GM19372 (cell line): Measurements from ENCODE around the gene GAS6.
"Not testable (repeated sequence)": the region's sequence is repeated elsewhere in the genome, so short reads cannot be mapped to it uniquely, and the experiment has no call there.

ENCODE experiments used
- ATAC-seq: cut with Tn5 transposase; IDR thresholded peaks from one replicate; pipeline ENCODE4 v1.9.1; 2021; ENCODE audit warnings: mild to moderate bottlenecking, low read depth, moderate library complexity; ENCODE audit not compliant: unreplicated experiment

GAS6 gene

GRCh38 chr13:113863524-113864272 is at the start of gene GAS6:
Gene GAS6, minus strand, starts transcription at chr13:113864076. Its CDS starts 156 bp downstream, at chr13:113863920.
- ATAC-seq: peak; percentile 39

DNA sequence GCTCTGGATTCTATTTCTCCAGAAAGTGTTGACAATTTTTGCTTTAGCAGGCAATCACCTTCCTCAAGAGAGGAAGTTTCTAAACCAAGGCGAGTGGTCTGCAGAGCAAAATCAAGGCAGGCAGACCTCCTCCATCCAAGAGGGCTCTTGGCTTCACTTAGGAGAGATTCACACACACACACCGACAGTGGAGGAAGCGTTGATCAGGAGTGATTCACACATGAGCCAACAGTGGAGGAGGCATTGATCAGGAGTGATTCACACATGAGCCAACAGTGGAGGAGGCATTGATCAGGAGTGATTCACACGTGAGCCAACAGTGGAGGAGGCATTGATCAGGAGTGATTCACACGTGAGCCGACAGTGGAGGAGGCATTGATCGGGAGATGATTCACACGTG is 49.5 kb upstream of the GAS6 start:
- not testable (repeated sequence) for ATAC-seq

- ATAC-seq: no peak
Observed at GRCh38 chr13:113912596-113912995, 48.7 kb upstream of the GAS6 start.

DNA sequence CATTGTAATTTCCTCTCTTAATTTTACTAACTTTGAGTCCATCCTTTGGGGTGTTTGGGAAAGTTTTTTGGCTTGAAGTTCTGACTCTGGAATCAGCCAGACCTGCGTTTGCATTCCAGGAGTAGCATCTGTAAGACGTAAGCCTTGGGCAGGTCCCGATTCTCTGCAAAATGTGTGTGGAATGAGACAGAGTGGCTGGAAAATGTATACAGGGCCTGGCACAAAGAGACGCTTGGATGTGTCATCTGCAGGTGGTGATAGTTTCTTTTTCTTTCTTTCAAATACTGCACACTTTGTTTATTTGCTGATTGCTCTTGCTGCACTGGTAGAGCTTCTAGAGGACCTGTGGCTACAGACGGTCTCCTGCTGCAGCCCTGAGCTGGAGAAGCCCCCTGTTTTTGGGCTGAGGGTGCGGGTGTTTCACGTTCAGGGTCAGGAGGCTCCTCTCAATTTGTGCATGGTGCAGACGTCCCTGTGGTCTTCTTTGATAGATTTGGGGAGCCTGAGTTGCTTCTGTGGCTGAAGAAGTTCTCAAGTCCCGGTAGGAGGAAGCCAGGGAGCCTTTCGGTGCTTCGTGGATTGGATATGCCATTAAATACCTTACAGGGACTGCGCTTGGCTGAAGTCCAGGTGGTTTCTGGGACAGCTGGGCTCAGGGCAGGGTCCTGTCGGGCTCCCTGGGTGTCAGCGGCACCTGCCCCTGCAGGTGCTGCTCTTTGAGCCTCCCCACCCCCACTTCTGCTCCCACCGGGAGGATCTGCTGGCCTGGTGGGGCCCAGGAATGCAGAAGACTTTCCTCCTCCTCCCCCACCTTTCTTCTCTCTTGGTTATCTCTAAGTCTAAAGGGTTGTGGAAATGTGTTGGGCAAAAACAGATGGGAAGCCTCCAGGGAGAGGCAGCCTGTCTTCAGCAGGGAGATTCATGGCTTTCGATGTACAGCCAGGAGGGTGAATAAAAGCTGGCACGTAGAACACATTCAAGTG is 44.0 kb upstream of the GAS6 start:
- no peak for ATAC-seq

DNA sequence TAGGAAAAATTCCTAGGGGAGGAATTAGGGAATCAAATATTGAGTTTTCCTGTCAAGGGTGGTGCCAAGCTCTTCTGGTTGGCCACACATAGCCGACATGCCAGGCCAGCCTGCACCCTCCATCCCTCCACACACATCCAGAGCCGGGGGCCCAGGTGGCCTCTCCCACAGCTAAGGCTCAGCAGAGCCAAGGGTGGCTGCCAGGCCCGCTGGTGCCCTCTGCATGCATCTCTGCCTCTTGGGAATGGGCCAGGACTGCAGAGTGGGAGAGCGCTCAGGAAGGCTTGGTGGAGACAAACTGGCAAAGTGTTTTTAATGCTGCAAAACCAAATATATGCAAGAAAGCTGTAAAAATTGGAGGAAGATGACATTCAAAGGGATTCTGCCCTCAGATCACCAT is 42.7 kb upstream of the GAS6 start:
- no peak for ATAC-seq

GRCh38 chr13:113905942-113906341 is 42.1 kb upstream of the GAS6 start:
- ATAC-seq: no peak

DNA sequence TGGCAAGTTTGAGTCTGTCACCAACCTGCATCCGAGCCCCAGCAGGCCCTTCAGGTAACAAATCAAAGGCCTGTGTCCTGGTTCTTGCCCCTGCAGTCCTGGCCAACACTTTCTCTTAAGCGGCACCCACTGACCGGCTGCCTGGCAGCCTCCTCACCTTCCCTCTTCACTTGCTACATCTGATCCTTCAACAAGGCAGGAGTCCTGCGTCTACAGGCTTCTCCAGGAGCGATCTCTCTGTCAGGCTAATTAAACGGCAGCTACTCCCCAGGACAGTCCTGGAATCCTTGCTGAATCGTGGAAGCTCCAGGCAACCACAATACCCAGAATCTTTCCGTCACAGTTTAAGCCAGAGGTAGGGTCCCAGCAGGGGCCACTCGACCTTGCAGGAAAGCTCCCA is 41.1 kb upstream of the GAS6 start:
- ATAC-seq: no peak

GRCh38 chr13:113904411-113904810 is 40.5 kb upstream of the GAS6 start:
- ATAC-seq: no peak

DNA sequence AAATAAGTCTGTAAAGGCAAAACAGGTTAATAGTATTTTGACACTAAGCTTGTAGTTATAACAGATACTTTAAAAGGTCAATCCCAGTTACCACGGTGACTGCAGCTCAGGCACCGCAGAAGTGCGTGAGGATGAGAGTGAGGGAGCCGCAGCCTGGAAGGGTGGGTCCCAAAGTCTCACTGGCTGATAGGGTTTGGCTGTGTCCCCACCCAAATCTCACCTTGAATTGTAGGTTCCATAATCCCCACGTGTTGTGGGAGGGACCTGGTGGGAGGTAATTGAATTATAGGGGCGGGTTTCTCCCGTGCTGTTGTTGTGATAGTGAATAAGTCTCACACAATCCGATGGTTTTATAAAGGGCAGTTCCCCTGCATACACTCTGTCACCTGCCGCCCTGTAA is 40.0 kb upstream of the GAS6 start:
- ATAC-seq: no peak

DNA sequence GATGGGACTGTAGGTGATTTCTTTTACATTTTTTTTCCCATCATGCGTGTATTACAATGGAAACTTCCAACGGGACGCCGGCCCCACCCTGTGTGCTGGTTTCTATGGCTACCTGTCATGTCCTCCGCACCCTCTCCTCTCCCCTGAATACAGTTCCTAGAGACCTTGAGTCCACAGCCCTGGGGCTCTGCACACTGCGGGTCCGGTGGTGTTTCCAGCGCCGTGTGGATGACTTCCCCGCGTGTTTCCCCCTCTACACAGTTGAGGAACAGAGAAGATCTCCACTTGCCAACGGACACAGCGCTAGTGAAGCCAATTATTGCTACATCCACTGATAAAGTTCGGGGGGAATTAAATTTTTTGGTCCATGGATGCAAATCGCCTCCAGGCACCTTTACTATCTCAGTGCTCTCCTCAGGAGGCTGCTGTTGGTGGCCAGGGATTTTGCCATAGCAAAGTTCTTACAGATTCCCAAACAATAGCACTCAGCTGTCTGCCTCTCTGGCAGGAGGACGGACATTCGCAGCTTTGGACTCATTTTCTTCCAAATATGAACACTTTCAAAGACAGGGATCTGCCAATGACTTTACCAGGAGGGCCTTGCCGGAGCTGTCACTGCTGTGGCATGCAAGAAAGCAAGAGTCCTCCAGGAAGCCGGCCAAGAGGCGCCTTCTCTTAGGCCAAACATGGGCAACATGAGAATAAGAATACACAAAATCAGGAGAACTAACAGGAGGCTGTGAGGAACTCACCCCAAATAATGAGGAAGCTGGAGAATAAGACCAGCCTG is 39.3 kb upstream of the GAS6 start:
- ATAC-seq: no peak

GRCh38 chr13:113902481-113902880 is 38.6 kb upstream of the GAS6 start:
- ATAC-seq: no peak

DNA sequence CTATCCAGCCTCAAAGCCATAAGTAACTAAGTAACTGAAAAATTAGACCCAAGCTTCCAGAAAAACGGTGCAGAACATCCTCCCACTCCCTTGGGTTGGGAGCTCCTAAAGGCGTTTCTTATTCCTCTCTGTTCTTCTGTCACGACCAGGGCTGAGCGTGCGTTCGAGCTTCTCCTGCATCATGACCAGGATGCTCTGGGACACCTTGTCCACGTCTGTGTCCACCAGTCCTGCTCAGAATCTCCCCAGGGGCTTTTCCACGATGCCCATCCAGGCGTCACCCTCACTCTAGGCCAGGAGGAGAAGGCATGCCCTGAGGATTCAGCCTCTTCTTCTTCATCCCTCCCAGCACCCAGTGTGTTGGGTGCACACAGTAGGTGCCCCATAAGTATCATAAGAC is 37.8 kb upstream of the GAS6 start:
- ATAC-seq: no peak

- no peak for ATAC-seq
Observed at GRCh38 chr13:113901231-113901630, 37.4 kb upstream of the GAS6 start.

GRCh38 chr13:113900646-113901045 is 36.8 kb upstream of the GAS6 start:
- no peak for ATAC-seq

DNA sequence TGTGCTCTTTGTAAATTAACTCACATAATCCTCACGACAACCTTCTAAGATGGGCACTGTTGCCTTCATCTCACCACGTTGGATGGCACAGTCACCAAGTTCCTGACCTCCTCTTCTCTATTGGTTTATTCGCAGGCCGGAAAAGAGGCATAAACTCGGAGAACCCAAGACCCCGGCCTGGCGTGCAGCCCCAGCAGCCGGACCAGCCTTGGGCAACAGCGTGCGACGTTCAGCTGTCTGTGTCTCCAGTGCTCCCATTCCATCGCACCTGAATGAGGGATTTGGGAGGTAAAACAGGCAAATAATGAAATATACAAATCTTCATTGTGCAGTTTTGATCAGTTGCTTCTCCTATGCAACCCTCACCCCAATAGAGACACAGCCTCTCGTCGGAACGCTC is 34.5 kb upstream of the GAS6 start:
- ATAC-seq: no peak

DNA sequence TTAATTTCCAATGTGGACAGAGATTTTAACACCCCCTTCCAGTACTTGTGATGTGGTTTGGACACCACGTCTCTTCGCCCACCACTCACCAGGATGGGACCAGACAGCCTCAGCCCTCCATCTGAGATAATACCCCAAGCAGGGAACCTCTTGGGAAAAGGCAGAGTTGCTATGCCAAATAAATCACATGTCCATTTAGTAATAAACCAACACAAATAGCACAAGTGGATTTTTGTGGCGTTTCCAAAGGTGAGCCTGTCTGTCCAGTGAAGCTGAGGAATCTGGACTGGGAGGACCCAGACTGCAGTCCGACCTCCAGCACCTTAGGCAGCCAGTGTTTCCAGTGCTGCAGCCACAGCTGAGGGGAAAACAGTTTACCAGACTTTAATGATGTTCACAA is 34.1 kb upstream of the GAS6 start:
- no peak for ATAC-seq

DNA sequence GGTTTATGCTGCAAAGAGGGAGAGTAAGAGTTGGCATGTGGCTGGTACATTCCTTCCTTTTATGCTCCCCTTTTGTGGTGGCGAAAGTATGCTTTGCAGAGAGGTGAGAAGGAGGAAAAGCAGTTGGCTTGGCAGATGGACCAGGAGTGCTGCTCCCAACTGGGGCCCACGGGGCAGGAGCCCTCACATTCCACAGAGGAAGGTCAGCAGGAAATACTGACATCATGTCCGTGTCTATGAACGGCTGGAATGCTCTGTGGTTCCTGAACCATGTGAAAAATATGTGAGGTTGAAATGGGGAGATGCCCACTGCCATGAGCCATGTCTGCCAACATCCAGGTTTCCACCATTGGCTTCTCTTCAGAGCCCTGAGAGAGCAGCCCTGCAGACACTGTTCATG is 33.3 kb upstream of the GAS6 start:
- no peak for ATAC-seq

- ATAC-seq: no peak
Observed at GRCh38 chr13:113895436-113895835, 31.6 kb upstream of the GAS6 start.

- no peak for ATAC-seq
Observed at GRCh38 chr13:113890774-113891480, 27.1 kb upstream of the GAS6 start.

GRCh38 chr13:113889467-113889866 is 25.6 kb upstream of the GAS6 start:
- no peak for ATAC-seq
